GM10266 (cell line): ENCODE results near the gene RBMS3.

ENCODE experiments used
- DNase-seq: peaks from one replicate; pipeline ENCODE4 v3.0.0; 2012; ENCODE audit errors: extremely low spot score
- CTCF ChIP-seq: IDR thresholded peaks from 2 replicates; pipeline ENCODE4 v1.5.1; 2012; ENCODE audit warnings: mild to moderate bottlenecking, low read depth; ENCODE audit not compliant: control insufficient read depth, insufficient read depth; ENCODE audit errors: missing control alignments

RBMS3 gene

GRCh38 chr3:29597376-29598008 lies 316.6 kb downstream of the RBMS3 start:
- DNase-seq = no peak
- no peak for TF ChIP-seq CTCF

- DNase-seq = no peak
- TF ChIP-seq CTCF = no peak
These were observed 321.2 kb downstream of the RBMS3 start for GRCh38 chr3:29601861-29602585.

- DNase-seq = no peak
- no peak for TF ChIP-seq CTCF
These were observed 325.0 kb downstream of the RBMS3 start for GRCh38 chr3:29605845-29606244.

GRCh38 chr3:29606416-29606815 lies 325.5 kb downstream of the RBMS3 start:
- TF ChIP-seq CTCF = no peak
- DNase-seq = no peak

- no peak for TF ChIP-seq CTCF
- no peak for DNase-seq
These were observed 327.8 kb downstream of the RBMS3 start for GRCh38 chr3:29608414-29609327.

GRCh38 chr3:29609328-29609811 lies 328.5 kb downstream of the RBMS3 start:
- no peak for DNase-seq
- no peak for TF ChIP-seq CTCF
